H1 (cell line): ENCODE results near the gene FKBP8. TPM values are rescaled to one million over a fixed set of nuclear protein-coding genes. Genes with fewer than 3 reads are reported as not detected.

Experiments used
- CTCF ChIA-PET: fragments of 300-600 bp; sonication (Branson Sonifier 250); formaldehyde crosslinking; loops from one replicate; lab custom pipeline; 2021; ENCODE audit not compliant: partially characterized antibody; lab: Charles Lee
- POLR2A ChIA-PET: fragments of 300-600 bp; sonication (Branson Sonifier 250); formaldehyde crosslinking; loops from one replicate; lab custom pipeline; 2021; ENCODE audit warnings: inconsistent platforms; ENCODE audit not compliant: partially characterized antibody; lab: Charles Lee
- DNase-seq, 2 experiments: peaks; one replicate each; pipeline versions ENCODE4 v3.0.0 to v3.0.0-alpha.2; 2010 to 2022; ENCODE audit warnings: low spot score in 2 of 2, low read depth in 1 of 2, mixed read lengths in 1 of 2
- FAIRE-seq: peaks from 2 replicates; lab custom pipeline; 2011; peaks lifted over from hg19 to GRCh38; lab: Jason Lieb, UNC
- H2AFZ ChIP-seq: 2 replicates; pipeline ENCODE4 v1.8.1; 2012; ENCODE audit warnings: low read length, inconsistent platforms
- H2AK5ac ChIP-seq: 2 replicates; pipeline ENCODE4 v1.6.1; 2013; ENCODE audit warnings: low read depth, low read length
- H2BK120ac ChIP-seq: replicated peaks from 2 replicates; pipeline ENCODE3; 2013; ENCODE audit warnings: low read depth, low read length, inconsistent platforms
- H2BK12ac ChIP-seq: 2 replicates; pipeline ENCODE4 v1.6.1; 2013; ENCODE audit warnings: low read depth, low read length
- H2BK15ac ChIP-seq: 2 replicates; pipeline ENCODE4 v1.6.1; 2013; ENCODE audit warnings: low read length
- H2BK20ac ChIP-seq: 2 replicates; pipeline ENCODE4 v1.6.1; 2013; ENCODE audit warnings: low read length
- H2BK5ac ChIP-seq: 2 replicates; pipeline ENCODE4 v1.6.1; 2013; ENCODE audit warnings: low read depth, low read length
- H3K14ac ChIP-seq: 2 replicates; pipeline ENCODE4 v1.6.1; 2013; ENCODE audit warnings: inconsistent platforms; ENCODE audit not compliant: insufficient read length
- H3K18ac ChIP-seq: 2 replicates; pipeline ENCODE4 v1.6.1; 2013; ENCODE audit warnings: low read length; ENCODE audit errors: extremely low read depth
- H3K23ac ChIP-seq: 2 replicates; pipeline ENCODE4 v1.6.1; 2013; ENCODE audit warnings: inconsistent platforms; ENCODE audit not compliant: insufficient read length
- H3K23me2 ChIP-seq: 2 replicates; pipeline ENCODE4 v1.6.1; 2013; ENCODE audit warnings: low read depth, low read length
- H3K27ac ChIP-seq: 2 replicates; pipeline ENCODE4 v1.6.1; 2011; ENCODE audit warnings: low read depth, low read length, inconsistent platforms
- H3K27me3 ChIP-seq, 4 experiments: replicated peaks in 1 of 4; 1 replicate in 1 of 4; 2 replicates in 3 of 4; pipeline versions ENCODE4 v1.6.1 to v1.8.1; 2011 to 2013; ENCODE audit warnings: low read length in 3 of 4, mild to moderate bottlenecking in 3 of 4, inconsistent platforms in 2 of 4, mixed read lengths in 2 of 4, moderate library complexity in 1 of 4; ENCODE audit not compliant: control insufficient read depth in 3 of 4, insufficient read depth in 3 of 4; ENCODE audit errors: extremely low read depth in 1 of 4
- H3K36me3 ChIP-seq, 4 experiments: 2 replicates each; pipeline versions ENCODE4 v1.6.1 to v1.8.1; 2011 to 2013; ENCODE audit warnings: mild to moderate bottlenecking in 4 of 4, low read length in 3 of 4, moderate library complexity in 2 of 4, control low read depth in 1 of 4, inconsistent platforms in 1 of 4; ENCODE audit not compliant: insufficient read depth in 4 of 4, control insufficient read depth in 2 of 4
- H3K4ac ChIP-seq: replicated peaks from 2 replicates; pipeline ENCODE3; 2013; ENCODE audit warnings: low read length, low read depth, mixed read lengths, inconsistent platforms; ENCODE audit not compliant: insufficient read length
- H3K4me1 ChIP-seq, 4 experiments: replicated peaks in 1 of 4; 1 replicate in 1 of 4; 2 replicates in 3 of 4; pipeline versions ENCODE4 v1.6.1 to v1.8.1; 2011 to 2013; ENCODE audit warnings: low read length in 3 of 4, inconsistent platforms in 2 of 4, mixed read lengths in 1 of 4; ENCODE audit not compliant: insufficient read depth in 4 of 4, control insufficient read depth in 3 of 4
- H3K4me2 ChIP-seq, 2 experiments: 2 replicates each; pipeline versions ENCODE4 v1.6.1 to v1.8.1; 2011 to 2013; ENCODE audit warnings: low read depth in 2 of 2, low read length in 2 of 2, control low read depth in 1 of 2, inconsistent platforms in 1 of 2, mild to moderate bottlenecking in 1 of 2; ENCODE audit not compliant: insufficient read depth in 1 of 2
- H3K4me3 ChIP-seq, 4 experiments: fragments of 200-600, 300-600 bp in 1 of 4; sonication (generic), shearing (Covaris generic), sonication (Bioruptor Twin) in 1 of 4; 2 replicates each; pipeline versions ENCODE4 v1.5.1 to v1.8.1; 2011 to 2016; ENCODE audit warnings: low read length in 4 of 4, low read depth in 3 of 4, control low read depth in 2 of 4, inconsistent platforms in 2 of 4, mild to moderate bottlenecking in 2 of 4, mixed read lengths in 1 of 4, moderate library complexity in 1 of 4; ENCODE audit not compliant: insufficient read depth in 2 of 4; ENCODE audit errors: extremely low read depth in 1 of 4
- H3K56ac ChIP-seq: replicated peaks from 2 replicates; pipeline ENCODE3; 2013; ENCODE audit warnings: low read depth, mild to moderate bottlenecking, mixed read lengths, low read length, inconsistent platforms; ENCODE audit not compliant: insufficient read length
- H3K79me1 ChIP-seq: 2 replicates; pipeline ENCODE4 v1.6.1; 2013; ENCODE audit warnings: low read depth, low read length, control low read depth
- H3K79me2 ChIP-seq, 2 experiments: 2 replicates each; pipeline versions ENCODE4 v1.6.1 to v1.8.1; 2012 to 2013; ENCODE audit warnings: low read length in 2 of 2, mild to moderate bottlenecking in 2 of 2, inconsistent platforms in 1 of 2; ENCODE audit not compliant: insufficient read depth in 2 of 2, control insufficient read depth in 1 of 2
- H3K9ac ChIP-seq, 4 experiments: replicated peaks in 1 of 4; 1 replicate in 1 of 4; 2 replicates in 3 of 4; pipeline versions ENCODE4 v1.6.1 to v1.8.1; 2011 to 2013; ENCODE audit warnings: low read depth in 3 of 4, low read length in 3 of 4, control low read depth in 2 of 4, mild to moderate bottlenecking in 2 of 4, moderate library complexity in 2 of 4, inconsistent platforms in 1 of 4; ENCODE audit errors: extremely low read depth in 1 of 4
- H3K9me3 ChIP-seq, 2 experiments: 2 replicates each; pipeline versions ENCODE4 v1.6.1 to v1.8.1; 2012 to 2013; ENCODE audit warnings: mild to moderate bottlenecking in 2 of 2, moderate library complexity in 2 of 2, control low read depth in 1 of 2, inconsistent platforms in 1 of 2, low read depth in 1 of 2, low read length in 1 of 2, mixed read lengths in 1 of 2; ENCODE audit not compliant: insufficient read depth in 2 of 2
- H4K20me1 ChIP-seq, 2 experiments: replicated peaks in 1 of 2; 2 replicates each; pipeline versions ENCODE3 to v1.8.1; 2011 to 2013; ENCODE audit warnings: inconsistent platforms in 2 of 2, low read length in 2 of 2, mild to moderate bottlenecking in 1 of 2; ENCODE audit not compliant: insufficient read depth in 2 of 2, control insufficient read depth in 1 of 2
- H4K5ac ChIP-seq: 2 replicates; pipeline ENCODE4 v1.6.1; 2013; ENCODE audit warnings: low read length, low read depth, mixed read lengths, inconsistent platforms; ENCODE audit not compliant: insufficient read length
- H4K8ac ChIP-seq: 2 replicates; pipeline ENCODE4 v1.8.0; 2013; ENCODE audit warnings: mild to moderate bottlenecking, moderate library complexity, low read length, inconsistent platforms; ENCODE audit not compliant: insufficient read depth; ENCODE audit errors: extremely low read depth
- H4K91ac ChIP-seq: replicated peaks from 2 replicates; pipeline ENCODE3; 2013; ENCODE audit warnings: low read length, mixed read lengths, inconsistent platforms; ENCODE audit not compliant: insufficient read length
- ASH2L ChIP-seq: fragments of 200-600, 300-600 bp; sonication (generic); IDR thresholded peaks from one replicate; pipeline ENCODE4 v1.7.1; 2017; ENCODE audit warnings: low read length
- CBX8 ChIP-seq: fragments of 300-800, 300-1000 bp; sonication (generic); IDR thresholded peaks from 2 replicates; pipeline ENCODE4 v1.7.1; 2016; ENCODE audit warnings: low read depth, low read length, borderline replicate concordance
- EP300 ChIP-seq, 2 experiments: IDR thresholded peaks; 1 replicate in 1 of 2; 2 replicates in 1 of 2; pipeline ENCODE4 v1.6.1; 2011 to 2012; ENCODE audit warnings: low read depth in 2 of 2, low read length in 2 of 2, mild to moderate bottlenecking in 2 of 2, borderline replicate concordance in 1 of 2, inconsistent platforms in 1 of 2, moderate library complexity in 1 of 2
- GABPA ChIP-seq: IDR thresholded peaks from 2 replicates; pipeline ENCODE4 v1.6.1; 2011; ENCODE audit warnings: mild to moderate bottlenecking, low read length, moderate library complexity, borderline replicate concordance; ENCODE audit not compliant: insufficient read depth
- SIRT6 ChIP-seq: IDR thresholded peaks from one replicate; pipeline ENCODE4 v1.7.1; 2012; ENCODE audit warnings: low read length, inconsistent platforms
- WGBS, 2 experiments: shearing (Covaris generic) in 1 of 2; methylation state at CpG; one replicate each; pipeline versions ENCODE4 v1.1.6 to v1.1.7; 2013 to 2015; ENCODE audit warnings: low lambda C conversion rate in 2 of 2, mixed read lengths in 2 of 2, inconsistent platforms in 1 of 2, low coverage in 1 of 2, missing lambda C conversion rate in 1 of 2; ENCODE audit not compliant: insufficient replicate concordance in 2 of 2, insufficient coverage in 1 of 2, insufficient read length in 1 of 2; ENCODE audit errors: extremely low coverage in 1 of 2, missing lambda C conversion rate in 1 of 2; 5-methylcytosine and 5-hydroxymethylcytosine counted together
- polyA plus RNA-seq, 7 experiments: library from polyadenylated mRNA; depleted of rRNA in 3 of 7; stranded (reverse) in 5 of 7; unstranded in 2 of 7; fragments of >200 nt in 5 of 7; fragments of 200-250 nt in 2 of 7; gene quantifications; 1 replicate in 5 of 7; 2 replicates in 1 of 7; 4 replicates in 1 of 7; pipeline versions ENCODE4 v1.2.1 to v1.2.3, GENCODE V29; 2011 to 2013; ENCODE audit warnings: missing spikeins in 2 of 7, mixed read lengths in 2 of 7
- total RNA-seq: library from RNA; stranded (reverse); fragmentation: NEBNext Ultra II Directional; extraction: Animal tissue kit (Norgen Biotek cat#: 25700); gene quantifications from 2 replicates; pipeline ENCODE4 v1.2.1, GENCODE V29; 2021

Gene FKBP8
- total and polyA plus RNA-seq, 2 of the 8 experiments (the other 6 are each of a cell fraction or from before 2014, with no cell fraction given), result 264 to 309 TPM

DNA sequence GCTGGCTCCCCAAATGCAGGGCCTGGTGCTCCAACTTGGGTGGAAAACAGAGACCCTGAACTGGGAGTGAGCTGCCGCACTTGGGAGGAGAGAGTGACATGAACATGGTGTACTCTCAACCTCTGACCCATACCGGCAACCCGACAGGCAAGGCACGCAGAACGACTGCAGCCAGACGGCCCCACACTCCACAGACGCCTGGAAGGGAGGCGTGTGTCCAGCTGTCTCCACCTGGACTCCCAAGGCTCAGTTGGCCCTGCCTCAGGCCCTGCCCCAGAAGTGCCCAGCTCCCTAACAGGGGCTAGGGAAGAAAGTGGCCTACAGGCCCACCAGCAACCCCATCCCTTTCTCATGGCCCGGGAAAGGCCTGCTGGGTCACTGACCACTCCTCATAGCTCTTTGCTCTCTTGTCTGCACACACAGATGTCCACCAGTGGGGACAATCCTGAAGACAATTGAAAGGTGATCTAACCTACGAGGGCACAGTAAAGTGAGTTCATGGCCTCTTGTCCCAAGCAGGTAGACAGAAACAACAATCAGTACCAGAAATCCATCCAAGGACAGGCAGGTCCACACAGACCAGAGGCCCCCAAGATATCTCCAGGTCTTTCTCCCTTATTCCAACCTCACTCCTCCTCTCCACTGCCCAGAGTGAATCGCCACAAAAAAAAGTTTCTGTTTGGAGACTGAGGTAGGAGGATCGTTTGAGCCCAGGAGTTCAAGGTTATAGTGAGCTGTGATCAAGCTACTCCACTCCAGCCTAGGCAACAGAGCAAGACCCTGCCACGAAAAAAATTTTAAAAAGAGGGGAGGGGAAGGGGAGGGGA, 49.7 kb downstream of the FKBP8 start:
- Histone ChIP-seq H3K23ac (no peak overlapping the region), H2BK15ac (no peak overlapping the region), H2BK5ac (no peak overlapping the region), H3K4me2 (no peak overlapping the region), H3K23me2 (no peaks in the 10 kb centered on the region), H2BK20ac (no peak overlapping the region), H3K14ac (no peak overlapping the region), H3K27me3 (no peaks in the 10 kb centered on the region), H3K4me3 (no peak overlapping the region), H4K20me1 (peaks cover 17 to 27% of the 10 kb centered on the region in 2 experiments), H3K4me1 (peaks cover 0 to 13% (median 7%) of the 10 kb centered on the region in 4 experiments; a peak in 4 of 7 replicates), H3K18ac (no peak overlapping the region), H4K91ac (no peak overlapping the region), H3K56ac (no peak overlapping the region), H2BK12ac (no peak overlapping the region), H2AFZ (no peak overlapping the region), H3K9ac (no peak overlapping the region), H3K79me2 (peaks cover 0 to 19% of the 10 kb centered on the region in 2 experiments; a peak in 2 of 4 replicates), H3K27ac (no peak overlapping the region; the same call in 1 of the 2 replicates), H2BK120ac (no peak overlapping the region), H3K4ac (no peak overlapping the region), H3K36me3 (no peaks in the 10 kb centered on the region), H2AK5ac (no peak overlapping the region), H4K8ac (no peak overlapping the region; the same call in 1 of the 2 replicates)
- WGBS, 2 experiments, result 89% methylated on average over 13 of the region's 13 CpGs; no CpG with 5 or more reads in 1 of the 2 experiments
- ChIA-PET POLR2A (interaction anchor here (0.9 to 1.5 kb wide), 4 partner anchors 9 to 84 kb away, joined by 3 read pairs; no protein-coding TSS in a partner anchor), CTCF (interaction anchor here (0.8 to 18.5 kb wide), 10 partner anchors 8 to 182 kb away, joined by 3 to 458 read pairs (median 4); partner anchors contain the start of genes ELL and KXD1)
- no peak for FAIRE-seq
- TF ChIP-seq ASH2L (no peak), EP300 (IDR thresholded peaks at IDR 0.05; ENCODE audit: borderline replicate concordance in 1 of 2, low read depth in 2 of 2, low read length in 2 of 2) (no peak), CBX8 (no peak), SIRT6 (no peak), GABPA (no peak)
- TF ChIP-seq, all 59 proteins: peak for 0
- Histone ChIP-seq H3K79me1 (peaks cover 20% of the 10 kb centered on the region), H4K5ac (no peak overlapping the region), H3K9me3 (no peaks in the 10 kb centered on the region)
- DNase-seq, result no peak
